Measurements from ENCODE around the gene C10orf53. TPM values are rescaled to one million over a fixed set of nuclear protein-coding genes. Genes with fewer than 3 reads are reported as not detected.
A peak's percentile ranks its signal among the peaks of the same experiment; 100 is the strongest.

The C10orf53 gene, protein sequence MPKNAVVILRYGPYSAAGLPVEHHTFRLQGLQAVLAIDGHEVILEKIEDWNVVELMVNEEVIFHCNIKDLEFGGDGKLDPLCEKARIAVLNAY
- polyA plus RNA-seq, result not detected

DNA sequence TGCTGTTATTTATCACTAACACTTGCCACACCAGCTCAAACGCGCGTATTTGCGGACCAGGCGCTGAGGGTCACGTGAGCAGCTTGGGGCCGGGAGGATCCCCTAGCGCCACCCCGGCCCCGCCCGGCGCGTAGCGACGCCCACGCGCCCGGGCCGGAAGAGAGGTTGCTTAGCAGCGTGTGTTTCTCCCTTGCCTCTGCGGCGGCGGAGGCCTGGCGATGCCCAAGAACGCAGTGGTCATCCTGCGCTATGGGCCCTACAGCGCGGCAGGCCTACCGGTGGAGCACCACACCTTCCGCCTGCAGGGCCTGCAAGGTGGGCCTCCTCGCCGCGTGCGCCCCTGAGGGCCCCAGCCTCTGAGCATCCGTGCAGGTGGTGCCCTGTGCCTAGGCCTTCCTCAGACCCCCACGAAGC, at the start of gene C10orf53:
TSS of gene C10orf53 (plus strand) at position 172 of the 414 bp plus-strand sequence. CDS start at position 219, 47 bp downstream.
- Mint-ChIP-seq H3K27ac (no peak within 1 kb of the TSS), H3K4me1 (no peaks in the 10 kb centered on the region), H3K27me3 (peaks cover 23% of the 10 kb centered on the region), H3K9me3 (peaks cover 7 to 25% (median 10%) of the 10 kb centered on the region in 3 donors), H3K4me3 (peak within 1 kb of the TSS in 1 of 4 donors; percentile 19), H3K36me3 (no peaks in the 10 kb centered on the region)

DNA sequence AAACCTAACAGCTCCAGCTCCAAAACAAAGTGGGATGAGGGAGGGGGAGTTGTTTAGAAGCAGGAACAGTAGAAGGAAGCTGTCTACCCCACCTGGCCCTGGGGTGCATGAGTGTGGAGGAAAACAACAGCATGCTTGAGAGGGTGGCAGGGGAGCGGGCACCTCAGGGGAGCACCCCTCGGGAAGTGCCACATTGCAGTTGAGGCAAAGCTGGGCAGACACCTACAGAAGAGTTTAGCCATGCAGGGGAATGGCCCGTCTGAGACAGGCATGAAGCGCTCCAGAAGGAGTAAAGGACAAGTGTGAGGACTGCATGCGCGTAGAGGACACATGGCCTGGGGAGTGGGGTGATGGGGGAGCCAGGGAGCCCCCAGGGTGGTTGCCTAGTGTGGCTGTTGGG, 47.5 kb upstream of the C10orf53 start:
- no peaks in the 10 kb centered on the region for H3K27me3 Mint-ChIP-seq
- peaks cover 1% of the 10 kb centered on the region for H3K36me3 Mint-ChIP-seq

DNA sequence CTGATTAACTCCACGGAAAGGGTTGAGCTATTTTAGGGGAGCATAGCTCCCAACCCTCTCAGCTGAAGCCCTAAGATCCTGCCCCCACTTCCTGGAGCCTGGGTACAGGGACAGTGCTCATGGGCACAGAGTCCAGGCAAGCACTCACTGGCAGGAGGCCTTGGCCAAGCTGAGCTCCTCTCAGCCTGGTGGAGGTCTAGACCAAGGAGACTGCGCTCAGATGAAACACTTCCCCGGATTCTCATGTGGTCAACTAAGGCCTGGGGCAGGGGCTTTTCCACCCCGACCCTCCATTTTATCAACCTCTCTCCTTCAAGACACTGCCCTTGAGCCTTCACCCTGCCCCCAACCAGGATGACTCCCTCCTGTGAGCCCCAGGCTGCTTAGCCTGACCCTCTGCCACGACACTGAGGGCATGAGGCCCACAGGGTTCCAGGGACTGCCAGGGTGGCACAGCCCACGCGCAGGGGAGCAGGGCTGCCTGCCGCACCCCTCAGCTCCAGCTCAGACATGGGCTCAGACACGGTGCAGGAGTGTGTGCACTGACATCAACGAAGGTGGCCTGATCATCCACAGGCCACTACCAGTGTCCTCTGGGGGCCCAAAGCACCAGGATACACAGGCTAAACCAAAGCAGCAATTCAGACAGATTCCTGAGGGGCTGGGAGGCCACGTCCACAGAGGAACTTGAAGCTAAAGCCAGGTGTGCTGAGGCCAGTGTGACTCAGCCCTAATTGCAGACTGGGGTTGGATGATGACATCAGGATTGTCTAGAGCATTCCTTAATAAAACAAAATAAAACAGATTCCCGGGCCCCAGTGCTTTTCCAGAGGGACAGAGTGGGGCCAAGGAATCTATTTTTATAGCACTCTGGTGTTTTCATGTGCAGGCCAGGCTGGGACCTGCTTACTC, 46.8 kb upstream of the C10orf53 start:
- no peaks in the 10 kb centered on the region for H3K27me3 Mint-ChIP-seq
- H3K9me3 Mint-ChIP-seq, result no peaks in the 10 kb centered on the region
- peaks cover 1% of the 10 kb centered on the region for H3K36me3 Mint-ChIP-seq
- no peak overlapping the region for H3K27ac Mint-ChIP-seq
- no peaks in the 10 kb centered on the region for H3K4me1 Mint-ChIP-seq
- H3K4me3 Mint-ChIP-seq, result no peak overlapping the region

More for the DNA sequence above, 47.5 kb upstream of the C10orf53 start:
- H3K27ac Mint-ChIP-seq, result no peak overlapping the region
- no peaks in the 10 kb centered on the region for H3K4me1 Mint-ChIP-seq
- no peak overlapping the region for H3K4me3 Mint-ChIP-seq
- no peaks in the 10 kb centered on the region for H3K9me3 Mint-ChIP-seq

DNA sequence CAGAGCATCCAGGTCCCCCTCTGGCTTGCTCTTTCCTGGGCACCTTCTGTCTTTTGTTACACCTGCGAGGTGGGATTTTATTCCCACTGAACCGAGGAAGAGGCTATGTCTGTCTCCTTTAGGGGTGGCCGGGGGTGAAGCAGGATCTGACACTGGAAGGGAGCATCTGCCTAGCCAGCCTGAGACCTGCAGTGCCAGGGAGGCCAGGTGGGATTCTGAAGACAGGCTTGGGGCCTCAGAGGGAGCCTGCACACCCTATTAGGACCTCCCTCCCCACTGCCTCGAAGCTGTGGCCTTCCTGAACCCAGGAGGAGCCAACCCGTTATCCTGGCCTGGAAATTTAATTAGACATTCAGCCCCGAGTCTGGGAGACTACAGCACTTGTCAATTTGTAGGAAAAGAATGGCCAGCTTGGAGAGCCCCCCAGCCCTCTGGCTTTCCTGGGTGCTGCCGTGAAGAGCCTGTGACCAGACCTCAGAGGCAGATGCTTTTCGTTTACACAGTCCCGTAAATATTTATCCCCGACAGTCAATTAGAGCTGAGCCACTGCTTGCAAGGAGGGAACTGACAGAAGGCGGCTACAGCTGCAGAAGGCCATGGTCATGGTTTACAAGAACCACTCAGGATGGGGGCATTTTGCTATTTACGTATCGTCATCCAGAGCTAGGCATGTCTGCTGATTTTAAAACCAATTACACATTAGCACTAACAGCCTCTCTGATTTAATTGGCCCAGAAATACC, 46.0 kb upstream of the C10orf53 start:
- Mint-ChIP-seq H3K36me3 (peaks cover 1% of the 10 kb centered on the region), H3K27ac (no peak overlapping the region), H3K9me3 (no peaks in the 10 kb centered on the region), H3K4me1 (no peaks in the 10 kb centered on the region), H3K27me3 (no peaks in the 10 kb centered on the region), H3K4me3 (no peak overlapping the region)

DNA sequence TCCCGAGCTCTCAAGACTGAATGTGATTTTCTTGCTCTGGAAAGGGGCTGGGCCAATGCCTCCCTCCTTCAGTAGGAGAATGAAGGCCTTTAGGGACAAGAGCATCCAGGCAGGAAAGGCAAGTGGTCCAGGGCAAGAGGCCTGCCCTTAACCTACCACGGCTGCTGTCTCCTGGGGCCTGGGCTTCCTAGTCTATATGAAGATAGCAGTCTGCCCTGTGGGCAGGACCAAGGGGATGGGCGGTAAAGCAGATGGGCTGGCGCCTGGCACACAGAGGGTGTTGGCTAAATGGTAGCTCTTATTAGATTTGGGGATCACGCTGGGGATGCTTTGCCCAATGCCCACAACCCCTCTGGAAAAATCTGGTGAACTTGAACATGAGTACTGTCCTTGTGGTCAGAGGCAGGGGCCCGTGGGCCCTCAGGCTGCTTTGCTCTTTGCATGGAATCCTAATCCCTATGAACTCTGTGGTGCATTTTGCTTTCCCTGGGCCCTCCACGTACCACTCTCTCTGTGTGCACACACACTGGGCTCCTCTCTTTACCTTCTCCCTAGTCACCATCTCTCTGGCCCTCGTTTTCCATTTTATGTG, 45.3 kb upstream of the C10orf53 start:
- Mint-ChIP-seq H3K4me1 (no peaks in the 10 kb centered on the region), H3K27me3 (no peaks in the 10 kb centered on the region), H3K27ac (no peak overlapping the region), H3K9me3 (no peaks in the 10 kb centered on the region), H3K4me3 (no peak overlapping the region), H3K36me3 (no peaks in the 10 kb centered on the region)

DNA sequence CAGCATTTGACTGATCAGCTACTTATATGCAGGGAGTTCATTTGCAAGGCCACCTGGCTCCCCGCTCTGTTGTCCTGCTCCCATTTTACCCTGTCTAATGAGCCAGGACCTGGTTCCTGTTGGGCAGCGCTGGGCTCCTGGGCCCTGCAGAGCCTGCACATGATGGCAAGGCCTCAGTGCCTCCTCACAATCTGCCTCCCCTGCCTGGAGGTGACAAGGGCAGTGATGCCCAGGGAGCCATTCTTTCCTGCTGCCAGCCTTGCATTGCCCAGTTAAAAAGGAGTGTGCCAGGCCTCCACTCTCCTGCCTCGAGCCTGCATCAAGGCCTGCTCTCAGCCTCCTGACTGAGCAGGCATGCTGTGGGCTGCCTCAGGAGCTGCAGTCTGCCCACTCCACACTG, 37.1 kb upstream of the C10orf53 start:
- H3K36me3 Mint-ChIP-seq, result peaks cover 2% of the 10 kb centered on the region
- H3K27me3 Mint-ChIP-seq, result peaks cover 25% of the 10 kb centered on the region
- H3K27ac Mint-ChIP-seq, result no peak overlapping the region
- H3K4me1 Mint-ChIP-seq, result no peaks in the 10 kb centered on the region
- no peaks in the 10 kb centered on the region for H3K9me3 Mint-ChIP-seq
- H3K4me3 Mint-ChIP-seq, result no peak overlapping the region

DNA sequence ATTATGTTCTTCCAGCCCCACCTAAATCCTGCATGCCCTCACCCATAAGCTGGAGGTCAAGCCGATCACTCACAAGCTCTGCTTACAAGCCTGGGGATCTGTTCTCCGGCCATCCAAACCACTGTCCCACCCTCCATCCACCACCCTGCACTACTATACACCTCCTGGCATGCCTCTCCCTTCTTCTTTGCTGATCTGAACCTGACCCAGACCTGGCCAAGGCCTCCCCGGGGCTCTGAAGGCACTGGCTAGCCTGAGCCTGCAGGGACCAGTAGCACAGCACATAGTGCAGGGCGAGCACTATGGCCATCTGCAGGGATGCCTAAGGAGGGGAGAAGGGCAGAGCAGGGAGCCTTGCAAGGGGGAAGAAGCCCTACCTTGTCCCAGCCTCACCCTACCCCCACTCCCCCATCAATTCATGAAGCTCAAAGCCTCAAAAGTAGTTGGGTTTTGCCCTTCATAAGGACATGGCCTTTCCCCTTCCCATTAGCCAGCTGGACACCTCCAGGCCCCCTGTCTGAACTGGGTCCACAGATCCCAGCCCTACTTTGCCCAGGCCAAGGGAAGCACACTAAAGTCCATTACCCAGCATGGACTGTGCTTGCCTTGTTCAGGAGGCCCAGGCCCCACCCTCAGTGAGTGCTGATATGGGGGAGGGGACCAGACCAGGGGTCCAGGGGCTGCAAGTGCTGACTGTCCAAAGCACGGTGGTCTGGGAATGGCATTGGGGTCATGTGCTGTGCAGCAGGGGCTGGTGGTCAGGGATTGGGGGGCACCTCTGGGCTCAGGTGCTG, 36.0 kb upstream of the C10orf53 start:
- peaks cover 32% of the 10 kb centered on the region for H3K27me3 Mint-ChIP-seq
- no peak overlapping the region for H3K27ac Mint-ChIP-seq
- H3K36me3 Mint-ChIP-seq, result peaks cover 2% of the 10 kb centered on the region

DNA sequence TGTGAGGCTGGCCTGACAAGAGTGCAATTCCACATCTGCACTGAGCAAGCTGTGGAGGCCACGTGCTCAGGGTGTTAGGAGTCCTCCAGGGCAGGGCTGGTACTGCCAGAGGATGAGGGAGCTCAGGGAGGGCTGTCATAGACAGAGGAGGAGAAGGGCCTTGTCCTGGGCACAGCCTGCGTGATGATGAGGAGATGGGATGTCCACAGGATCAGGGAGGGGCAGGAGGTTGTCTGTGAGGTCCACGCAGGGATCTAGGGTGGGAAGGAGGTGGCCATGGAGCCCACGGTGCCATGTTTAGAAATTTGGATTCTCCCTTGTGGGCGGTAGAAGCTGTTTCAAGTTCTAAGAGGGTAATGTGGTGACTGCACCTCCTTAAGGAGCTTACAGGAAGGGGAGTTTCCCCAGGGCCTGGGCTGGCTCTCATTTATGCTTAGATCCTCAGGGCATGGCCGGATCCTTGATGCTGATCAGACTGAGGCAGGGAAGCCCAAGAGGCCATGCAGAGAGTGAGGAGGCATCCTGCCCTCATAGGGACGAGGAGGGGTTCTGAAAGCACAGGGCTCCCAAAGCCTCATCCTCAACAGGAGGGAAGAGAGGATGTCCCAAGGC, 35.3 kb upstream of the C10orf53 start:
- H3K4me3 Mint-ChIP-seq, result no peak overlapping the region
- peaks cover 2% of the 10 kb centered on the region for H3K36me3 Mint-ChIP-seq
- peaks cover 0 to 2% (median 1%) of the 10 kb centered on the region in 3 donors for H3K4me1 Mint-ChIP-seq
- no peak overlapping the region for H3K27ac Mint-ChIP-seq
- H3K9me3 Mint-ChIP-seq, result no peaks in the 10 kb centered on the region
- H3K27me3 Mint-ChIP-seq, result peaks cover 33% of the 10 kb centered on the region

More for the DNA sequence above, 36.0 kb upstream of the C10orf53 start:
- Mint-ChIP-seq H3K4me3 (no peak overlapping the region), H3K9me3 (no peaks in the 10 kb centered on the region), H3K4me1 (no peaks in the 10 kb centered on the region)

DNA sequence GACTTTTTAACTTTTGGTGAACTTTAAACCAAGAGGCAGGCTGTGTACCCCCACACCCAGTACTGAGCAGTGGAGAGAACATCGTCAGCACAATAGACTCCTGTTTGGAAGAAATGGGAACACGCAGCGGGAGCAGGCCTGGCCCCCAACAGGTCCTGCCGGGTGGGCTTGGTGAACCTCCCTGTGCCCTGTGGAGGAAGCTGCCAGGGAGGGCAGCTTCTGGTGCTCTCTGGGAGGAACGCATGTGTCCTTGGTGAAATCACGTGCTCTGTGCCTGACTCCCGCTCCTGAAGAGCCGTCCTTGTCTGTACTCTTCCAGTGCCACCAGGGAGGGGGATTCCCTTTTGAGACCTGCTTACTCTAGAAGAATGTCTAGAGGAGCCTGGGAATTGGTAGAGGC, 34.0 kb upstream of the C10orf53 start:
- Mint-ChIP-seq H3K4me1 (peaks cover 2 to 11% (median 7%) of the 10 kb centered on the region in 3 donors), H3K27me3 (peaks cover 32% of the 10 kb centered on the region), H3K36me3 (peaks cover 2% of the 10 kb centered on the region), H3K9me3 (no peaks in the 10 kb centered on the region), H3K4me3 (no peak overlapping the region), H3K27ac (no peak overlapping the region)

DNA sequence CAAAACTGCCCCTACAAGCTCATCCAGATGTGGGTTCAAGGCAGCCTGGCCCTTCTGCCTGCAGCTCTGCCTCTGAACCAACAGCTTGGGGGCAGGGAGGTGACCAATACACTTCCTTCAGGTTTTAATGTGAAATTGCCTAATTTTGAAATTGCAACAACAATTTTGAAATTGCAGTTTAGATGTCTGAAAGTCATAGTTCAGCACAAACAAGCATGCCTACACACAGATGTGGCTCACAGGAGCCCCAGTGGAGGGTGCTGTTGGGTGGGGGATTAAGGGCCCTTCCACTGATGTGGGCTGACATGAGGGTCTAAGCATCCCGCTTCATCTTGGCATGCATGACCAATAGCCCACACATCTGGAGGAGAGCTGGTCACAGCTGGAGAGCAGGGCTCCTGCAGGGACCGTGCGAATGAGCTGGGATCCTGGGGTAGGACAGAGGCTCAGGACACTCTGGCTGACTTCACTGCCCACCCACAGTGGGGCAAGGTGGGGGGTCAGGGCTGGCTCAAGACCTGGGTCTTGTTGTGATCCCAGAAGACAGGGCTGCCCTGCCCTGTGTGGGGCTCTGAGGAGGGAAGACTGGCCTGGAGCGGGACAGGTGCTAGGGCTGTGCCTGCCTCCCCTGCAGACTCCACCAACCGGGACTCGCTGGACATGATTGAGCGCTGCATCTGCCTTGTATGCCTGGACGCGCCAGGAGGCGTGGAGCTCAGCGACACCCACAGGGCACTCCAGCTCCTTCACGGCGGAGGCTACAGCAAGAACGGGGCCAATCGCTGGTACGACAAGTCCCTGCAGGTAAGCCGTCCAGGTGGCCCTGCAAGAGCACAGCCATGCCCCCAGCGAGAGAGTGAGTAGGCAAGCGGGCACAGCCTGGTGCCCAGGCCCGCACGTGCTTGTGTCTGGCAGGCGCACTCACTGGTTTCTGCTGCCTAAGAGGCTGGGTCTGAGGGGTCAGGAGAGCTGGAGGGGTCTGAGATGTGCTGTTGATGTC, 33.3 kb upstream of the C10orf53 start:
- H3K36me3 Mint-ChIP-seq, result peaks cover 2% of the 10 kb centered on the region

DNA sequence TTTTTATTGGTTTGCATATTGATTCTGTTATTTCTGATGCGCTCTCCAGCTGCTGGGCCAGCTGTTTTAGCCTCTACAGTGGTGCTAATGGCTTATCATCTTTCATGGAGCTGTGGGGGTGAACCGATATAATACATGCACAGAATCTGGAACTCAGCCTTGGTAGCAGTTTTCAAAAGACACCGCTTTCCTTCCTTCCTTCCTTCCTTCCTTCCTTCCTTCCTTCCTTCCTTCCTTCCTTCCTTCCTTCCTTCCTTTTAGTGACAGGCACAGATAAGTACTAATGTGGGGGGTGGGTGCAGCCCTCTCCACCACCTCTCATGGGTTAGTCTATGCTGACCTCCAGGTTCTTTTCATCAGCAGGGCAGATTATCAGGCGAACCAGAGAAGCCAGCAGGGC, 31.9 kb upstream of the C10orf53 start:
- Mint-ChIP-seq H3K27ac (no peak overlapping the region), H3K4me3 (no peak overlapping the region), H3K4me1 (peaks cover 2 to 11% (median 7%) of the 10 kb centered on the region in 3 donors), H3K9me3 (no peaks in the 10 kb centered on the region), H3K36me3 (no peaks in the 10 kb centered on the region), H3K27me3 (peaks cover 38% of the 10 kb centered on the region)

More for the DNA sequence above, 33.3 kb upstream of the C10orf53 start:
- Mint-ChIP-seq H3K9me3 (no peaks in the 10 kb centered on the region), H3K4me1 (peaks cover 2 to 11% (median 7%) of the 10 kb centered on the region in 3 donors), H3K27ac (no peak overlapping the region), H3K4me3 (no peak overlapping the region), H3K27me3 (peaks cover 34% of the 10 kb centered on the region)

DNA sequence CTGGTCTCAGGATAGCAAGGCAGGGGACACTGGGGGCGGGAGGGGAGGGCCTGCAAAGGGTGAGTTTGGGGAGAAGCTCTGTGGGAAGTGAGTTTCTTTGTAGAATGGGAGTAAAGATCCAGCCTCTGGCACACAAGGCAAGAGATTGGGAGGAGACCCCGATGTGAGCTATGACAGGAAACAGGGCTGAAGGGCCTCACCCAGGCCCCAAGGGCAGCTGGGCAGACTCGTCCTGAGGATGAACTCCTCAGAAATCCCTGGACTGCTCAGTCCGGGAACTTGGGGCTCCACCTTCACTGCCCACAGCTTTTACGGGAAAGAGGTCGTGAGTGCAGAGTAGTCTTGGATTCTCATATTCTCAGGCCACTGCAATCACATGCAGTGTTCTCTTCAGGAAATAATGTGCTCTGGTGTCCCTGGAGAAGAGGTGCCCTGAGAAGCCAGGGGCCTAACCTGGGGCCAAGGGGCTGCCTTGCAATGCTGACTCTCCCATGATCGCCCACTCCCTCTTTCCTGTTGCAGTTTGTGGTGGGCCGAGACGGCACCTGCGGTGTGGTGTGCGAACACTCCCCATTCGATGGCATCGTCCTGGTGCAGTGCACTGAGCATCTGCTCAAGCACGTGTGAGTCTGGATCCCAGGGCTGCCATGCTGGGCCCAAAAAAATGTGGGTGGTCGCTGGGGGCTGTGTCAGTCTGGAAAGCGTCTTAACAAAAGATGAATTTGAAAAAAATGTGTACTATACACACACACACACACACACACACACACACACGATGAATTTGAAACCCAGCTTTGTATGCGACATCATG, 31.3 kb upstream of the C10orf53 start:
- H3K4me3 Mint-ChIP-seq, result no peak overlapping the region
- H3K36me3 Mint-ChIP-seq, result no peaks in the 10 kb centered on the region
- H3K27ac Mint-ChIP-seq, result no peak overlapping the region
- peaks cover 2 to 11% (median 7%) of the 10 kb centered on the region in 3 donors for H3K4me1 Mint-ChIP-seq
- no peaks in the 10 kb centered on the region for H3K9me3 Mint-ChIP-seq
- H3K27me3 Mint-ChIP-seq, result peaks cover 37% of the 10 kb centered on the region

Measured in IgD-negative memory B cell (primary cell).